ENCODE measurements around the gene CNTNAP5. TPM values are rescaled to one million over a fixed set of nuclear protein-coding genes. Genes with fewer than 3 reads are reported as not detected.

Gene CNTNAP5
- total RNA-seq, 1 experiment from 2014 or later = not detected

- DNase-seq (ENCODE audit: low read depth) = no peak
Measured at GRCh38 chr2:124437811-124438210, 412.7 kb downstream of the CNTNAP5 start.

- no peak for DNase-seq (ENCODE audit: low read depth)
Measured at GRCh38 chr2:124450481-124450880, 425.4 kb downstream of the CNTNAP5 start.

- DNase-seq (ENCODE audit: low read depth) = peak; percentile 2
Measured at GRCh38 chr2:124476291-124476690, 451.2 kb downstream of the CNTNAP5 start.

GRCh38 chr2:124478761-124479160, 453.7 kb downstream of the CNTNAP5 start:
- DNase-seq (ENCODE audit: low read depth) = no peak

- DNase-seq (ENCODE audit: low read depth) = no peak
Measured at GRCh38 chr2:124480958-124481357, 455.9 kb downstream of the CNTNAP5 start.

GRCh38 chr2:124482044-124482443, 457.0 kb downstream of the CNTNAP5 start:
- no peak for DNase-seq (ENCODE audit: low read depth)

- DNase-seq (ENCODE audit: low read depth) = no peak
Measured at GRCh38 chr2:124482551-124482950, 457.5 kb downstream of the CNTNAP5 start.

- no peak for DNase-seq (ENCODE audit: low read depth)
Measured at GRCh38 chr2:124485659-124486058, 460.6 kb downstream of the CNTNAP5 start.

GRCh38 chr2:124489686-124490085, 464.6 kb downstream of the CNTNAP5 start:
- DNase-seq (ENCODE audit: low read depth) = no peak

GRCh38 chr2:124501575-124502152, 476.6 kb downstream of the CNTNAP5 start:
- no peak for DNase-seq (ENCODE audit: low read depth)

- no peak for DNase-seq (ENCODE audit: low read depth)
Measured at GRCh38 chr2:124514236-124514635, 489.1 kb downstream of the CNTNAP5 start.

- DNase-seq (ENCODE audit: low read depth) = no peak
Measured at GRCh38 chr2:124520953-124521352, 495.9 kb downstream of the CNTNAP5 start.

GRCh38 chr2:124523096-124523495, 498.0 kb downstream of the CNTNAP5 start:
- DNase-seq (ENCODE audit: low read depth) = no peak

- no peak for DNase-seq (ENCODE audit: low read depth)
Measured at GRCh38 chr2:124524155-124524915, 499.2 kb downstream of the CNTNAP5 start.

- no peak for DNase-seq (ENCODE audit: low read depth)
Measured at GRCh38 chr2:124526221-124526620, 501.1 kb downstream of the CNTNAP5 start.

GRCh38 chr2:124530203-124530602, 505.1 kb downstream of the CNTNAP5 start:
- no peak for DNase-seq (ENCODE audit: low read depth)

GRCh38 chr2:124533226-124533954, 508.3 kb downstream of the CNTNAP5 start:
- no peak for DNase-seq (ENCODE audit: low read depth)

GRCh38 chr2:124534028-124534427, 508.9 kb downstream of the CNTNAP5 start:
- DNase-seq (ENCODE audit: low read depth) = no peak

- no peak for DNase-seq (ENCODE audit: low read depth)
Measured at GRCh38 chr2:124535816-124536215, 510.7 kb downstream of the CNTNAP5 start.

- DNase-seq (ENCODE audit: low read depth) = no peak
Measured at GRCh38 chr2:124536591-124536990, 511.5 kb downstream of the CNTNAP5 start.

GRCh38 chr2:124538549-124538948, 513.5 kb downstream of the CNTNAP5 start:
- DNase-seq (ENCODE audit: low read depth) = no peak

- DNase-seq (ENCODE audit: low read depth) = no peak
Measured at GRCh38 chr2:124540805-124541204, 515.7 kb downstream of the CNTNAP5 start.
